ENCODE data around the gene LSAMP.

LSAMP gene

DNA sequence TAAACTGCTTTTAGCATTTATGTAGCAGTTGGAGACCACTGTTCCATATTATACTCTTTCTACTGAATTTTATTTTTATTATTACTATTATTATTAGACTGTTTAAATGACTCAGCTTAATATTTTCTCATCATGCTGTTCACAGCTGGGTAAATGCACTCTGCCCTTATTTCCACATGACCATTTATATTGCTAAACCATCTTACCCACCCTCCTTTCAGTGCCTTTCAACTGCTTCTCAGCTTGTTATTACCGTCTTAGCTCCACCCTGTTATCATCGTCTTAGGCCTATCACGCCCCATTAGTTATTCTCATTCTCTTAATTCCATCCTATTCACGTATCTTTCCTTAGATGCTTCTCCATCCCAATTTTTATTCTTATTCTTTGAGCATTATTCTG, 609.3 kb downstream of the LSAMP start:
- Histone ChIP-seq H3K4me1 (ENCODE audit: control insufficient read depth, insufficient read depth, low read length) (peaks cover 12% of the 10 kb centered on the region), H3K27ac (ENCODE audit: insufficient read depth, low read depth, low read length, poor library complexity, severe bottlenecking) (no peak overlapping the region), H3K36me3 (ENCODE audit: control insufficient read depth, insufficient read depth, low read length) (no peaks in the 10 kb centered on the region), H3K27me3 (ENCODE audit: control insufficient read depth, insufficient read depth, low read length, poor library complexity, severe bottlenecking) (no peaks in the 10 kb centered on the region), H3K9me3 (ENCODE audit: control insufficient read depth, low read length) (no peaks in the 10 kb centered on the region), H3K4me3 (ENCODE audit: insufficient read depth, low read depth, low read length) (no peak overlapping the region)
- WGBS, 2 experiments = 88 to 96% methylated on average over 4 of the region's 4 CpGs

DNA sequence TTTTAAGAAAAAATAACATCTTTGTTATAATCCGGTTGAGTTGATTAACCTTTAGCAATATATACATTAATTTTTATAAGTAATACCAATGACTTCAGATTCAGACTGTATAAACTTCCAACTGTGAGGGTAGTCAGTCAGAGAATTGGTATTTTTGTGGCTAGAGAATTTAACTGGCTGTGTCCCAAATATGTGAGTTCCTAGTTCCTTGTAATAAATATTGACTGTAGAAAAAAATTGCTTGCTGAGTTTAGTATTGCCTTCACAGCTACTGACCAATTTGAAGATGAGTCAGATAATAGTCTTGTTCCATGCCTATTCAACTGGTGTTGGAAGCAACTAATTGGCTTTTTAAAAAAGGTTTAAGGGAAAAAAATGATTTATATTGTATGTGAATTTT, 611.2 kb downstream of the LSAMP start:
- no peak overlapping the region for H3K4me3 ChIP-seq (ENCODE audit: insufficient read depth, low read depth, low read length)
- H3K27ac ChIP-seq (ENCODE audit: insufficient read depth, low read depth, low read length, poor library complexity, severe bottlenecking) = no peak overlapping the region
- H3K4me1 ChIP-seq (ENCODE audit: control insufficient read depth, insufficient read depth, low read length) = peaks cover 13% of the 10 kb centered on the region
- no peaks in the 10 kb centered on the region for H3K36me3 ChIP-seq (ENCODE audit: control insufficient read depth, insufficient read depth, low read length)
- H3K27me3 ChIP-seq (ENCODE audit: control insufficient read depth, insufficient read depth, low read length, poor library complexity, severe bottlenecking) = no peaks in the 10 kb centered on the region
- H3K9me3 ChIP-seq (ENCODE audit: control insufficient read depth, low read length) = no peaks in the 10 kb centered on the region
- no CpG with 5 or more reads among the region's 1 CpG for WGBS, 2 experiments

DNA sequence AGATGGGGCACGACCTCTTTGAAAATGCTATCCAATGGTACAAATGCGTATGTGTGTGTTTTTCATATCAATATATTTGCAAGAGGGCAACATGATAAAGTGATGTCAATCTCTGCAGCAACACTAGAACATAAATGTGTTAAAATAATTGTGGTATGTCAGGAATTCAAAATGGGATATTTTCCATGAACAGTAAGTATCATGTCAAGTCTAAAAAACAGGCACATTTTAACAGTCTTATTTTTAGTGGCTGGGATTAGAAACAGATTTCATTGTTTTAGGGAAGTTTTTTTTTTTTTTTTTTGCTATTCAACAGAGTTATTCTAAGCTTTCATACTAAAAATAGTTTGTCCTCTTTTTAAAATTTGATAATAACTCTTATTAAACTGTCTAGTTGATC, 612.2 kb downstream of the LSAMP start:
- Histone ChIP-seq H3K4me1 (ENCODE audit: control insufficient read depth, insufficient read depth, low read length) (peaks cover 13% of the 10 kb centered on the region), H3K9me3 (ENCODE audit: control insufficient read depth, low read length) (no peaks in the 10 kb centered on the region), H3K36me3 (ENCODE audit: control insufficient read depth, insufficient read depth, low read length) (no peaks in the 10 kb centered on the region), H3K27ac (ENCODE audit: insufficient read depth, low read depth, low read length, poor library complexity, severe bottlenecking) (no peak overlapping the region), H3K27me3 (ENCODE audit: control insufficient read depth, insufficient read depth, low read length, poor library complexity, severe bottlenecking) (no peaks in the 10 kb centered on the region), H3K4me3 (ENCODE audit: insufficient read depth, low read depth, low read length) (no peak overlapping the region)
- WGBS, 2 experiments = 75 to 85% methylated on average over 2 of the region's 2 CpGs

DNA sequence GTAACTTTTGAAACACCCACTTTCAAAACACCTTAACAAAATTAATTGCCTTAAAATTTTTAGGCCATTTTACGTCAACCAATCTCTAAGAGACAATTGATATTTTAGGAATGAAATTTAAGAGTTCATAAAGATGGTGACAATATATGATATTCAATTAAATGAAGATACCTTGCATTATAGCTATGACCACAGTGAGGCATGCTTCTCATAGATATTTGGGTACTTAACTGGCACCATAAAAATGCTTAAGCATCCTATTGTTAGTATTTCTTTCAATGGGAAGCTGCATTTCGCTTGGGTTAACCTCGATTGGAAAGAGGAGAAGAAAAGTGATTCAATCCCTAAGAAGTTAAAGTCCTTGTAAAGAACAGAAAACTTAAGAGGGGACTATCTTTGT, 613.0 kb downstream of the LSAMP start:
- Histone ChIP-seq H3K36me3 (ENCODE audit: control insufficient read depth, insufficient read depth, low read length) (no peaks in the 10 kb centered on the region), H3K27me3 (ENCODE audit: control insufficient read depth, insufficient read depth, low read length, poor library complexity, severe bottlenecking) (no peaks in the 10 kb centered on the region)
- WGBS, 2 experiments = 58 to 67% methylated on average over 2 of the region's 3 CpGs

DNA sequence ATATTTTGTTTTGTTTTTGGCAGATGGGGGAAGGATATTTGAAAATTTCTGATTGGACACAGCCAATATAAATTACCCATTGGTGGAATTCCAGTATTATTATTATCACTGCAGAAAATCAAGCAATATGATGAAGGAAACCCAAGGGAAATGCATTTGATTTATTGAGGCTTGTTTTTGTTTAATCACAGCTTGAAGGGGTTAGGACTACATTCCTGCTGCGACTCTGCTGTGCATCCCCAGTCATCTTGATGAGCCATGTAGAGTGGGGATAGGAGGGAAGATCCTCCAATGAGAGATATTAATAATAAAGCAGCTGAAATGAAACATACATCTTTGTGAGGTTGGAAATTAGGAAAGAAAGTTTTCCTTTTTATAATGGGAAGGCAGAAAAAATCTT, 613.4 kb downstream of the LSAMP start:
- Histone ChIP-seq H3K27me3 (ENCODE audit: control insufficient read depth, insufficient read depth, low read length, poor library complexity, severe bottlenecking) (no peaks in the 10 kb centered on the region), H3K4me1 (ENCODE audit: control insufficient read depth, insufficient read depth, low read length) (peaks cover 13% of the 10 kb centered on the region), H3K27ac (ENCODE audit: insufficient read depth, low read depth, low read length, poor library complexity, severe bottlenecking) (no peak overlapping the region), H3K4me3 (ENCODE audit: insufficient read depth, low read depth, low read length) (no peak overlapping the region), H3K36me3 (ENCODE audit: control insufficient read depth, insufficient read depth, low read length) (no peaks in the 10 kb centered on the region), H3K9me3 (ENCODE audit: control insufficient read depth, low read length) (no peaks in the 10 kb centered on the region)
- WGBS, 2 experiments = 72 to 100% methylated on average over 1 of the region's 1 CpG

More for the DNA sequence above, 613.0 kb downstream of the LSAMP start:
- no peak overlapping the region for H3K27ac ChIP-seq (ENCODE audit: insufficient read depth, low read depth, low read length, poor library complexity, severe bottlenecking)
- H3K9me3 ChIP-seq (ENCODE audit: control insufficient read depth, low read length) = no peaks in the 10 kb centered on the region
- H3K4me1 ChIP-seq (ENCODE audit: control insufficient read depth, insufficient read depth, low read length) = peaks cover 13% of the 10 kb centered on the region
- H3K4me3 ChIP-seq (ENCODE audit: insufficient read depth, low read depth, low read length) = no peak overlapping the region

DNA sequence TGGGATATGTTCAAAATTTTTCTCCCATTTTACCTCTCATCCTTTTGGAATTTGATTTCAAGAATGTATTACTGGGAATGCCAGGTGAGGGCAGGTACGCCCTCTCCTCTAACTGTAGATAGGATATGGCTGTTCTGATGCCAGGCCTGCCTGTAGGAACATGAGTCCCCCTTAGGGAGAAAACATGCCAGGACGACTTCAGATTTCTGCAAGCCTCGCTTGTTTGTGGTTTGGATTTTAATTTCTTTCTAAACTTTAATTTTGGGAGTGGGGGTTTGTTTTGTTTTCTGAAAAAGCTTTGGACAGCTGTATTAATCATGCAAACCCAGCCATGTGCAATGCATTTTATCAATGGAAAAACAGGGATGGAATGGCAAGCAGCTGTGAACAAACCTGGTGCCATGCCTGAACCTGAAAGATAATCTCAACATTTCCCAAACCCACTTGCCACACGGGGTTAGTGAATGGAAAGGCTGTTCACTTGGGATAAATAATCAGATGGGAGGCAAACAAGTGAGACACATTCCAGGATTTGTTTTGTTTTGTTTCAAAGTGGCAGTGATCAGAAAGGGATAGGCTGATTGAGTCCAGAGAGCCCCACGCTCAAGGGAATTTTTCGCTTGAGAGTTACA, 614.4 kb downstream of the LSAMP start:
- Histone ChIP-seq H3K27me3 (ENCODE audit: control insufficient read depth, insufficient read depth, low read length, poor library complexity, severe bottlenecking) (no peaks in the 10 kb centered on the region), H3K4me1 (ENCODE audit: control insufficient read depth, insufficient read depth, low read length) (peaks cover 13% of the 10 kb centered on the region), H3K36me3 (ENCODE audit: control insufficient read depth, insufficient read depth, low read length) (no peaks in the 10 kb centered on the region), H3K27ac (ENCODE audit: insufficient read depth, low read depth, low read length, poor library complexity, severe bottlenecking) (no peak overlapping the region), H3K4me3 (ENCODE audit: insufficient read depth, low read depth, low read length) (no peak overlapping the region), H3K9me3 (ENCODE audit: control insufficient read depth, low read length) (no peaks in the 10 kb centered on the region)
- WGBS, 2 experiments = 87 to 92% methylated on average over 6 of the region's 6 CpGs

DNA sequence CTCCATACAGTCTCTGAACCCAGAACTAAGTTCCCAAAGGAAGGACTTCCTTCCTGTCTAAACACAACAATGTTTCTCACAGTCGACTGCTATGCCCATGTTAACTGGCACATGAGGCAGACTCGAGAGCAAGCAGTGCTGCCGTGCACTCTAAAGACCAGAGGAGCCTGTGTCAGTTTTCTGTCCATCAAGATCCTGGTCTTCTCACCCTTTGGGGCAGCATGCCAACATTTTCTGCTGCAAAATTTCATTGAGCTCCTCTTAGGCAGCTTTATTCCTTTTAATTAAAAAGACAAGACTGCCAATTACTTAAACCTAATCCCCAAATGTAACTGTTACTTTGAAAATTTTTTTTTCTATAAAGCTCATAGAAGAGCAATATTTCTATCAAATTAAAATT, 616.9 kb downstream of the LSAMP start:
- Histone ChIP-seq H3K27ac (ENCODE audit: insufficient read depth, low read depth, low read length, poor library complexity, severe bottlenecking) (no peak overlapping the region), H3K36me3 (ENCODE audit: control insufficient read depth, insufficient read depth, low read length) (no peaks in the 10 kb centered on the region), H3K4me3 (ENCODE audit: insufficient read depth, low read depth, low read length) (no peak overlapping the region), H3K27me3 (ENCODE audit: control insufficient read depth, insufficient read depth, low read length, poor library complexity, severe bottlenecking) (no peaks in the 10 kb centered on the region), H3K4me1 (ENCODE audit: control insufficient read depth, insufficient read depth, low read length) (peaks cover 13% of the 10 kb centered on the region), H3K9me3 (ENCODE audit: control insufficient read depth, low read length) (no peaks in the 10 kb centered on the region)
- WGBS, 2 experiments = 87 to 89% methylated on average over 3 of the region's 3 CpGs

DNA sequence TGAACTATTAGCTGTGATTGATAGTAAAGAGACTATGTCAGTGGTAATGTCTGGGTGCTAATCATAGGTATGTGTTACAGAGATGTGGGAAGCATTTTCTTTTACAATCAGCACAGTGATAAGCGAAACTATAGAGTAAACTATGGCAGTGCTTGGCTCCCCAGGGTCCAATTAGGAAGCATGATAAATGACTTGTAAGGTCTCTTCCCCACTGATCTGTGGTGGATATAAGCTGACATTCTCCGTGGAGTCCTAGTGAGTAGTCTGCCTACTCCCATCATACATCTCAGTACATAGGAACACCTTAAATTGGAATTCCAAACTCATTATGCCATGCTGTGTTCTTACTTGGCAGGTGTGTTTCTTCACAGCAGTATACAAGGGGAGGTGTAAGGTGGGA, 617.8 kb downstream of the LSAMP start:
- Histone ChIP-seq H3K4me3 (ENCODE audit: insufficient read depth, low read depth, low read length) (no peak overlapping the region), H3K9me3 (ENCODE audit: control insufficient read depth, low read length) (no peaks in the 10 kb centered on the region), H3K36me3 (ENCODE audit: control insufficient read depth, insufficient read depth, low read length) (no peaks in the 10 kb centered on the region), H3K27me3 (ENCODE audit: control insufficient read depth, insufficient read depth, low read length, poor library complexity, severe bottlenecking) (no peaks in the 10 kb centered on the region), H3K4me1 (ENCODE audit: control insufficient read depth, insufficient read depth, low read length) (peaks cover 13% of the 10 kb centered on the region), H3K27ac (ENCODE audit: insufficient read depth, low read depth, low read length, poor library complexity, severe bottlenecking) (no peak overlapping the region)
- 89 to 100% methylated on average over 2 of the region's 2 CpGs for whole genome bisulfite sequencing, 2 experiments

DNA sequence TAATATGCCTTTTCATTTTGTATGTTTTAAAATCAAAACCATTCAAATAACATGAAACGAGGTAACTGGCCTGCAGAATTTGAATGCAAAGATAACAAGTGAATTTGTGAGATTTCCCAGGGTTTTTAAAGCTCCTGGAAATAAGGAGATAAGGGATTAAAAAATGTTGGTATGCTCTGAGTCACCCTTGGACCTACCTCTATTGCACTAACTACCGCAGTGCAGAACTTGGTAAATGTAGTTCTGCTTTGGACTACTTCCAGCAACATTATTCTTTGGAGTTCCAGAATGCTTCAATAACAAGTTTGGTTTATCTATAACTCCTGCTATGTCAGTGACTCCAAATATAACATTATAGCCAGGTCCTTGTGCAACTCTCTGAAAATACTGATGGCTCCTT, 620.2 kb downstream of the LSAMP start:
- WGBS, 2 experiments = 91 to 92% methylated on average over 1 to 2 of the region's 2 CpGs
- Histone ChIP-seq H3K4me3 (ENCODE audit: insufficient read depth, low read depth, low read length) (no peak overlapping the region), H3K4me1 (ENCODE audit: control insufficient read depth, insufficient read depth, low read length) (no peaks in the 10 kb centered on the region), H3K27ac (ENCODE audit: insufficient read depth, low read depth, low read length, poor library complexity, severe bottlenecking) (no peak overlapping the region), H3K9me3 (ENCODE audit: control insufficient read depth, low read length) (no peaks in the 10 kb centered on the region), H3K27me3 (ENCODE audit: control insufficient read depth, insufficient read depth, low read length, poor library complexity, severe bottlenecking) (no peaks in the 10 kb centered on the region), H3K36me3 (ENCODE audit: control insufficient read depth, insufficient read depth, low read length) (no peaks in the 10 kb centered on the region)

DNA sequence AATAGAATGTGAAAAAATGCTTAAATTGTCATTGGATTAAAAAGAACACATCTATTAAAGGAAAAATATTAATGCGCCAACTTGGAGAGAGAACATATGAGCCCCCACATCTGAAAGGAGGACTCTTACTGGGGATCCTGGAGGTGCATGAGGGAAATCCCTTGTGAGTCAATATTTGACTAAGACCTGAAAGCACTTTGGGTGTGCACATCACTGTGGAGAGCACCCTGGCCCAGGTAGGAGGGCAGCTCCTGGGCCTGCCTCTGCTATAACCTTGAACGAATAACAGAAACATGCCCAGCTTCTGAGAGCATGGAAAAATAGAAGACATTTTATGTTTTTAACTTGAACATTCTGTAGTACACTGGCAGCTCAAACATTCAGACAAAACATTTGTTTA, 622.2 kb downstream of the LSAMP start:
- Histone ChIP-seq H3K27me3 (ENCODE audit: control insufficient read depth, insufficient read depth, low read length, poor library complexity, severe bottlenecking) (no peaks in the 10 kb centered on the region), H3K4me1 (ENCODE audit: control insufficient read depth, insufficient read depth, low read length) (no peaks in the 10 kb centered on the region), H3K9me3 (ENCODE audit: control insufficient read depth, low read length) (no peaks in the 10 kb centered on the region), H3K27ac (ENCODE audit: insufficient read depth, low read depth, low read length, poor library complexity, severe bottlenecking) (no peak overlapping the region), H3K36me3 (ENCODE audit: control insufficient read depth, insufficient read depth, low read length) (no peaks in the 10 kb centered on the region), H3K4me3 (ENCODE audit: insufficient read depth, low read depth, low read length) (no peak overlapping the region)
- 97 to 98% methylated on average over 2 of the region's 2 CpGs for WGBS, 2 experiments

DNA sequence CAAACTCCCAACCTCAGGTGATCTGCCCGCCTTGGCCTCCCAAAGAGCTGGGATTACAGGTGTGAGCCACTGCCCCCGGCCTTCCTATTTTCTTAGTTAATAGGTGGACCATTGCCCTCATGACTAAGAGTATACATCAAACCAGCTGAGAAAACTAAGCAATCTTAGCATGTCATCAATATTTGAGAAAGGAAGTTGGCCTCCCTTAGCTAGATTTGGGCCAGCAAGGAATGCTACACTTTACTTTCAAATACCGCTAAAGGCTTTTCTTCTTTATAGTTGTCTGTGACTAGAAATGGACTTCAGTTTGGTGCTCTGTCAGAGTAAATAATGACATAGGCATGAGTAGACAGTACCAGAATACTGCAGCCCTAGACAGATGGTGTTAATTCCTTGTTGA, 622.7 kb downstream of the LSAMP start:
- H3K27ac ChIP-seq (ENCODE audit: insufficient read depth, low read depth, low read length, poor library complexity, severe bottlenecking) = no peak overlapping the region
- 82 to 95% methylated on average over 3 of the region's 3 CpGs for WGBS, 2 experiments
- no peaks in the 10 kb centered on the region for H3K9me3 ChIP-seq (ENCODE audit: control insufficient read depth, low read length)
- no peak overlapping the region for H3K4me3 ChIP-seq (ENCODE audit: insufficient read depth, low read depth, low read length)
- H3K36me3 ChIP-seq (ENCODE audit: control insufficient read depth, insufficient read depth, low read length) = no peaks in the 10 kb centered on the region
- H3K4me1 ChIP-seq (ENCODE audit: control insufficient read depth, insufficient read depth, low read length) = no peaks in the 10 kb centered on the region
- H3K27me3 ChIP-seq (ENCODE audit: control insufficient read depth, insufficient read depth, low read length, poor library complexity, severe bottlenecking) = no peaks in the 10 kb centered on the region
